Fibroblast of skin of right quadriceps (primary cell): Measurements from ENCODE around the gene ABCG1.

Source experiments
- DNase-seq: peaks from one replicate; pipeline ENCODE4 v3.0.0-alpha.2; 2013

Gene ABCG1

DNA sequence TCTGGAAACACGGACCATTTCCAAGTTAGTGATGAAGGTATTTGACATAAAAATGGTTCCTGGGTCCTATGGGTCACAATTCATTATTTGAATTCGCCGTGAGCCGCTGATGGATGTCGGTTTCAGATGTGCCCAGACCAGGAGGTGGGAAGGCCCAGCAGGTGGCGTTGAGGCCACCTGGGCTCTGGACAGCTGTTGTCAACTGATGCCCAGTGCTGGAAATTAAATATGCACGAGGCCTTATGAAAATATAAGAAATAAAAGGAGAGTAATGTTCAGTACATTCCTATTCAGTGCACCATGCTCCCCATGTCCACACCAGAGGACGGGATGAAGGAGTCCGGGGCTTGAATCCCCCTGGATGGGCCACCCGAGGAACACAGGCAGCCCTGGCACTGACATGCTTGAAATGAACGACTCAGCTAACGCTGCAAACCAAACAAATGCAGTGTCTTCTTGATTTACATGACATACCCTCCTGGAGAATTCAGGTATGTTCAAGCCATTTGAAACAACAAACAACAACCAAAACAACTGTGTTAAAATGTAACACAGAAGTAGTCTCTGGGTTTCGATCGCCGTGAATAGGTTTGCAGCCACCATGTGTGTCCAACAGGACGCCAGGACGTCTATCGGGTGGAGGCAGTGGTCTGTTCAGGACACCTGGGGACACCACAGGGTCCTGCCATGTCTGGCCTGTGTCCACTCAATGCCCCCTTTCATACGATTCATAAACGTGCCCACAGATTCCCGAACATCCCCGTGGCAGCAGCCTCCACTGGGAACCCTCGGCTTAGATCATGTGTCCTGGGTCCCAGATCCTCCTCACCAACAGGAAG lies 90.2 kb downstream of the ABCG1 start:
- DNase-seq = no peak

DNA sequence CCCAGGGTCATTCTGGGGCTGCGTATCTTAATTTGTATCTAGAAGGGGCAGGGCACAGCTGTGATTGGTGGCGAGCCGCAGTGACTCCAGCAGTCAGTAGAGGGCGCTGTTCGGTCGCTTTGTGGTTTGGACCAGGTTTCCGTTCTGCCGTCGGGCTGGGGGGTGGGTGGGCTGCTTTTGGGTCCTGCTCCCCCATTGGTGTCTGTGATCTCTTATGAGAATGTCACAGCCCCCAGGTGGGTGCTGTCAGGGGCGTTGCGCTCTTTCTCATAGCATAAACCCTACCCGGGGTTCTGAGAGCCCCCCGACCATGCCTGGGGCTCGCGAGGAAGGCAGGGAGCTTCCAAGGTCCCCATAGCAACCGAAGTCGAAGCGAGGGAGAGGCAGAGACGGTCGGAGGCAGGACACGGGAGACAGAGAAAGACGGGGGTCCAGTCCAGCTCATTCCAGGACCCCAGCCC lies 90.8 kb downstream of the ABCG1 start:
- DNase-seq = peak; percentile 4

DNA sequence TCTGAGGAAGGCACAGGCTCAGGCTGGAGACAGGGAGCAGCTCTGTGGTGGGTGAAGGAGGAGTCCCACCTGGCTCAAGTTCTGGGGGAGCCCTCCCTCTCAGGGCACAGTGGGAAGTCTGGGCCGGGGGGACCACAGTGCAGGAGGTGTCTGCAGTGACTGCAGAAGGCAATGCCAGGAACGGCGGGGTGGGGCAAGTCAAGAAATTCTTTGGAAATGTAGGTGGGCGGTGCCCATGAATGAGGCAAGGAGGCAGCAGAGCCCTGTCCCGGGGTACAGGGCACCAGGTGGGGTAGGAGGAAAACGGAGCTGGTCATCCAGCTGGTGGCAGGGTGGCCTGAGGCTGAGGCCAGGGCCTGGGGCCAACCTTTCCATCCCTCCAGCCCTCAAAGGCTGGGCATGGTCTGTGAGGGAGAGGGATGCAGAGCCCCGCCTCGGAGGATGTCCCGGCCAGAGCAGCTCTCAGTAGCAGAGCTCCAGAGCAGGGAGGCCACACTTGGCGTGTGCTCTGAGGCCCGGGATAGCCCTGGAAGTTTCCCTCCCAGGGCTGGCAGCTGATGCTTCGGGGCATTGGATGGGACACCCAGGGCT lies 91.6 kb downstream of the ABCG1 start:
- DNase-seq = no peak

DNA sequence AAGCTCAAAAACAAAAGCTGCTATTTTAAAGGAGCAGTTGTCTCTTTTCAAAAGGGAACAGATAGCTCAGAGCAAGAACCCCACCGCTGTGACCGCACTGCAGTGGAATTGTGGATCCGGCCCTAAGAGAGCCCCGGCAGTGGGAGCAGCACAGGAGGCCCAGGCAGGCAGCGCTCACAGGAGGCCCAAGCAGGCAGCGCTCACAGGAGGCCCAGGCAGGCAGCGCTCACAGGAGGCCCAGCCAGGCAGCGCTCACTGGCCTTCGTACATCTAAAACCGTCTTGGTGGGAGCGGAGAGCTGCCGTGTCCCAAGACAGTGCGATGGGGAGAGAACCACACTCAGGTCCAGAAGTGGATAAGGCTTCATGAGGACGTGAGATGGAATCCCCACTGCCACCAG lies 92.2 kb downstream of the ABCG1 start:
- DNase-seq = no peak

DNA sequence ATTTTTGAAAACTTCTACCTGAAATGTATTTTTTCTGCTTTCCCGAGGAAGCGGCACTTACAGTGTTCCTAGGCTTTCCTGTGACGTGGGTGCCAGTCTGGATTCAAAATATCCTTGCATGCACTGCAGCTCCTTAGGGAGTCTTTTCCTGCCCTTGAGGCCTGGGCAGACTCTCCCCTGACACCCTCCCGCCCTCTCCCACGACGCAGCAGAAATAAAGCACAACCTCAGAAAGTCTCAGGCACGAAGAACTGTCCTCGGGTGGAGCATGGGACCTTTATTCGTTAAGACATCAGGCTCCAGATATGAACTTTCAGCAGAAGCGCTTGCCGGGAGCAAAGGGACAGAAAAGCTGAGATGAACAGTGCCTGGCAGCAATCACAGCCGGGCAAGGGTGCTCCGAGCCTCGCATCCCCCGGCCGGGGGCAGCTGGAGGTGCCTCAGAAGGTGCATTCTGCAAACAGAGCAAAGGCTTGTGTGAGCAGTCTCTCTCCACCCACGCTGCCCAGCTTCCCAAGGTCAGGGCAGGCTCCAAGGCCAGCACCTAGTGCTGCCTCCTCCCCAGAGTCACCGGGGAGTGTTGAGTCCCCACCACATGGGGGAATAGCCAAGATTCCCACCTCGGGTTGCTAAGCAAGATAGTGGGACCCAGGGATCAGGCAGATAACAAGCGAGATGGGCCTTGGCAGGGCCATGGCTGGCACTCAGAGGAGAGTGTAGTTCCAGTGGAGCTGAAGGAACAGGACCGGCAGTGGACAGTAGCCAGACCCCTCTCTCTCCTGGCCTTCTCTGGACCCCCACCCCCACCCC lies 93.1 kb downstream of the ABCG1 start:
- DNase-seq = no peak

DNA sequence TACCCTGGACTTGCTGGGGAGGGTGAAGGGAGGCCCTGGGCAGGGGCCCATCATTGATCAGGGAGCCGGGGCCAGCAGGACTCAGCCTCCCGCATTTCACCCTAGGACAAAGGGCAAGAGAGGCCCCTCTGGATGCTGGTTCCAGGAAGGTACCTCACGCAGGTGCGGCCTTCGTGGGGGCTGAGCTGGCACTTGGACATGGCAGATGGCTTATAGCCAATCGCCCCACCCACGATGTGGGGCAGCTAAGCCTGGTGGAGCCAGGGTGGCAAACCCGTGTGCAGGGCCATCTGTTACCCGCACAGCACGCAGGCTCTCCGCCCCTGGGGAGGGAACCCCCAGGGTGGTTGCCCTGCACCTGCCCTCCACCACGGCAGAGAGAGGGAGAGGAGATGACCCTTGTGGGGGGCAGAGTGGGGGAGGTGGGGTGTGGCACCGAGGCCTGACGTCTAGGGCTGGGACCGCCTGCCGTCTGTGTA lies 93.7 kb downstream of the ABCG1 start:
- no peak for DNase-seq

DNA sequence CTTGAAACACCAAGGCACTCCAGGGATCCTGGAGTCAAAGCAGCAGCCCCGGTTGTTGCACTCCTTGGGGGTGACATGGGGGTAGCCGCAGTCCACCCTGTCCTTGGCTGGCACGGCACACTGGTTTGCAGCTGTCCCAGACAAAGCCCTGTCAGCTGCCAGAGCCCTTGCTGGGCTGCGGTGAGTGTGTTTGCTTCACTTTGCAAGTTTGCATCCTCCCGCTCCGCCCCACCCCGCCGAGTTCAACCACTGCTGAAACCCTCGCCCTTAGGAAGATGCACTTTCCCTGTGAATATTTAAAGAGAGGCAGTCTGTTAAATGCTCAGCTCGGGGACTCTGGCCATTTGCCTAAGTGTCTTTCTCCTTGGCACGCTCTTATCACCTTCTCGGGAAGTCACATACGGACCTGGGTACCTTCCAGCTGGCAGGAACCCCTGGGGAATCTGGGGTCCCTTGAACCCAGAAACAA lies 94.6 kb downstream of the ABCG1 start:
- DNase-seq = no peak

DNA sequence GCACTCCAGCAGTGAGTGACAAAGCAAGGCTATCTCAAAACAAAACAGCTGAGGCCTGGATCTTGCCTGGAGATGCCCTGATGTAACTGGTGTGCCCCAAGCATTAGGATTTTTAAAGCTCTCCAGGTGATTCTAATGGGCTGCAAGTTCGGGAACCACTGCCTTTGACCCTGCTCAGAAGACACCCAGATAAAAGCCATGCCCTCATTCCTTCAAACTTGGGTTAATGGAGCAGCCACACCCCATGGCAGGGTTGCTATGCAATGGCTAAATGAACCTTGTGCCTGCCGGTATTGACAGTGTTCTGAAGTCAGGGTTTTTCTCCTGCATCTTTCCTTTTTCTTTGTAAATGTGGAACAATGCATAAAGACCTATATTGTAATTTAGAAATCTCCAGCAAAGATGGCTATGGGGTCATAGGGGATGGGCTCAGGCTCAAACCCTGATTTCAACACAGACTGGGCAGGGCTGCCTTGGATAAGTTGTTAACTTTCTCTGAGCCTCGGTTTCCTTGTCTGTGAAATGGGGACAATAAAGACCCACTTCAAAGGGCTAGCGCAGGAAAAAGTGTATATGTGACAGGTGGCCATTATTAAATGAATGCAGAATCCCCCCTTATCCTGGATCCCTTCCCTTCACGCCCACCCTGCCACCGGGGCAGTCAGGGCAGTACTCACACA lies 95.8 kb downstream of the ABCG1 start:
- DNase-seq = no peak

DNA sequence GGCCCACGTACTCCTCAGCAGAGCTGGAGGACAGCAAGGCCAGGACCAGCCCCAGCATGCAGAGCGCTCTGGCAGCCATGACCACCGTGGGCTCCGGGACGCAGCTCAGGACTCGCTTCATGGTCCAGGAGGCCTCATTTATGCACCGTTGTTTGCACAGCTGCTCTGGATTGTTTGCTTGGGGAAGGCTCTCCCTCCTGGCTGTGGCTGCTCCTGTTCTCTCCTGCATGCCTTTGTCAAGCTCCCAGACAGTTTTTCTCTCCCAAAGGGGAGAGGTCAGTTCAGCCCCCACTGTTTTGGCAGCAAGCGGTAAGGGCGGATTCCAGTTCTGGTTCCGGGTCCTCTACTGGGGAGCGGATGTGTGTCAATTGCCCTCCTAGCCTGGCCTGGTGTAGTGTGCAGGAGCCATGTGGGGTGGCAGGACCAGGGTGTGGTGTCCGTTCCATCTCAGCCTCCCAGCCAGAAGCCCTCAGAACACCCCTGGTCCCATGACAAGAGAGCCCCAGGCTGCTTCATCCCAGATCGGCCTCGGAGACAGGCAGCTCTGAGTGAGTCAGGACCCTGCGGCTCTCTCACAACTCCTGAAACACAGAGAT lies 96.5 kb downstream of the ABCG1 start, which contains the start of gene TFF3:
TSS of gene TFF3 (minus strand) at position 114 of the 596 bp plus-strand sequence. CDS start at position 79, 35 bp downstream.
- DNase-seq = no peak

DNA sequence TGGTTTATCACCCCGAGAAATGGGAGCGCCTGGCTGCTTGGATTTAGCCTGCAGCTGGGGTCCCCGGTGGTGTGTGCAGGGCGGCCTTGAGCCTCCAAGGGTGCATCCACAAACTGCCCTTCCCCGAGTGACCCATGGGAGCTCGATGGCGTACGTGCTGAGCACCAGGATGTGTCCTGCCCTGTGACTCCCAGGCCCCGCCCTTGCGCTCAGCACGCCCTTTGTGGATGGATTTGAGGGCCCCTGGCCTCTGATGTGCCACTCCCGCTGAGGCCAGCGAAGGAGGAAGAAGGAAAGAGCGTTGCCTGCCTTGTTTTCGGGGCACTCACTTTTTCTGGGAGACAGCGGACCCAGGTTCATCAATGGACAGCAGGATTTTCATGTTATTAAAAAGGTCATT lies 98.0 kb downstream of the ABCG1 start:
- DNase-seq = no peak

DNA sequence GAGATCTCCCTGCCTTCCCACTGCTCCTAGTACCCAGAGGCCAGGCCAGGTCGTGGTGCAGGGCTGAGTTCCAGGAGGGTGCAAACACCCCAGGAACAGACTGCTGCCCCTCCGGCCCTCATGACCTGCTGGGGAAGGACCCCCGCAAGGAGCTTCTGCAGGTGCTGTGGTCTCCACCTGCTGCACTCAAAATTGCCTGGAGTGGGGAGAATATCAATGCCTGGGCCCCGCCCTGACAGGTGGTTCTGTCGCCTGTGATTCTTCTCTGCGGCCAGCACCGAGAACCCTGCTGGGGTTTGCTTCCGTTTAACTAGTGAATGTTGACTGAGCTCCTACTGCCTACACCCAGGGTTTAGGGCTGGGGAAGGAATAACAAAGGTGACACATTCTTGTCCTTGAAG lies 98.4 kb downstream of the ABCG1 start:
- no peak for DNase-seq

DNA sequence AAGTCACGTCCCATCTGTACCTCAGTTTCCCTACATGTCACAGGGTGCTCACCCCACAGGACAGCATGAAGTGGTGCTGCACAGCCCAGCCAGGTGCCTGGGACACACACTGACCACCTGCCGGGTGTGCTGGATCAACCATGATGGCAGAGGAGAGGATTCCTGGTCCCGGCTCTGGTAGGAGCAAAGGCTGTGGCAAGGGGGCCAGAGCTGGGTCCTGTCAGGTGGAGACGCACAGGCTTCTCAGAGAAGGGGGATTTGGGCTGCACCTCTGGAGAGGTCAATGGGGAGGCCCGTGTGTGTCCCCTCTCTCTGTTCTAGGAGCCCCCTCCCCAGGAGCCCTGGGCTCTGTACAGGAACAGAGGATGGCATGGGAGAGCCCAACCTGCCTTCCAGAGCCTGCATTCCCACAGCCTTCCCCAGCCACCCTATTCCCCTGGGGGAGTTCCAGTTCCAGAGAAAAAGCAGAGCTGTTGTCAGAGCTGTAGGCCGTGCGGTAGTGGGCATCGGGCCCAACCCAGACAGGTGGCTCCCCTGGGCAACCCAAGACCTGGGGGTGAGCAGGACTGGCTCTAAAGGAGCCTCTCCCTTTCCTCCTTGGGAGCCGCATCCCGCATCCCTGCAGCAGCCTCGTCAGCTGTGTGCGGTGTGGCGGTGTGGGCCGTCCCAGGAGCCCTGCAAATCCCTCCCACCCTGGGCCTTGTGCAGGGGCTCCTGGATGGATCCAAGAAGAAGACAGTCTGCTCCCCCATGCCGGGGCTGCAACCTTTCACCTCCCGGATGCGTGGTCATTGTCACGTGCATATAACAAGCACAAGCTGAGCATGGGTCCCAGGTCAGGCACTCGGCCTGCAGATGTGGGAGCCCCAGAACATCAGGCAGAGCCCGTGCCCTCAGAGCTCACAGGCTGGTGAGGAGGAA lies 99.1 kb downstream of the ABCG1 start:
- DNase-seq = no peak

DNA sequence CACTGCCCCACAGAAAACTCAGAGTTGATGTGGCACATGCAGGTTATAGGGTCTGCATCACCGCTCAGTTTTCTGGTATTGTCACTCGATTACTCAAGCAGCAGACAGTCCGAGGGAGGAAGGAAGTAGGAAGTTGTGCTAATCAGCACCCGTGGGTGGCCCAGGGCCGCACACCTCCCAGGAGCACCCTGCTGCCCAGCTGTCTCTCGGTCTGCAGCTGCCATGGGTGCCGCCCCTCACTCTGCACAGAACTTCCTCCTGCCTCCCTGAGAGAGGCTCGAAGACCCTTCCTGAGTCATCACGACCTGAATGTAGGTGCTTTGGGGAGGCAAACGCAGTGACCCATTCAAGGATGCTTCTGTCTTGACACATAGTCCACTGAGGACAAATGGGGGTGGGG lies 100.4 kb downstream of the ABCG1 start:
- no peak for DNase-seq

DNA sequence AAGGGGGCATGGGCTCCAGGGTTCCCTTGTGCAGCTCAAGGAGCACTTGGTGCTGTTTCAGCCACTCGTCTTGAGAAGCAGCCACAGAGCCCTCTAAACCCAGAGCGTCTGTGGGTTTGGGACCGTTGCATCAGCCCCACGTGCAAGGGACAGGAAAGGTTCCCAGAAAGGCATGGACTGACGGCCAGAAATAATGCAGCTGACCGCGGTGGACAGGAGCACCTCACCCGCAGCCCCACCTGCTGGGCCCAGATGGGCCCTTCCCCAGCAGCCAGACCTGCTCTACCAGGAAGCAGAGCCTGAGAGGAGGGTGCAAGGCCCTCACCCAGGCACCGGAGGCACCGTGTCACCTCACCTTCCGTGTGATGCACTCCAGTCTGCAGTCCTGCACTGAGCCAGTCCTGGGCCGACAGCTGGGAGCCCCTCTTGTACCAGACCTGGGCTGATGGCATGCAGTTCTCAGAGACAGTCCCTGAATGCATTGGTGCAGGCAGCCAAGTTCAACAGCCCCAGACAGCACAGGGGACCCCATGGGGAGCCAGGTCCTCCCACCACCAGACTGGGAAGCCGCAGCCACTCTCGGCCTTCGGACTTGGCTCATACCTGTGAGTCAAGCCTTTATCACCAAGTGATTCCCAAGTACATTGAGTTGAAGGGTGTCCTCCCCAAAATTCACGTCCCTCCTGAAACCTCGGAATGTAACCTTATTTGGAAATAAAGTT lies 101.1 kb downstream of the ABCG1 start:
- DNase-seq = no peak

DNA sequence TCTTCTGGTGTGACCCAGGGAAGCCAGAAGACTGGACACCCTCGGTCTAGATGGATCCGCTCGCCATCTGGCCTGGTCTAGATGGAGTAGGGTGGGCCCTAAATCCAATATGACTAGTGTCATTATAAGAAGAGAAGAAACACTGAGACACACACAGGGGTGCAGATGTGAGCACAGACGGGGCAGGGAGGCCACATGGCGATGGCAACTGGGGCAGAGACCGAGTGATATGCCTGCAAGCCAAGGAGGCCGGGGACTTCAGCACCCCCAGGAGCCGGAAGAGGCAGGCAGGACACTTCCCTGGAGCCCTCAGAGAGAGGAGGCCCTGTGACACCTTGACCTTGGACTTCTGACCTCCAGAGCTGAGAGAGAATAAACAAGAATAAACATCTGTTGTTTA lies 101.9 kb downstream of the ABCG1 start:
- DNase-seq = no peak

DNA sequence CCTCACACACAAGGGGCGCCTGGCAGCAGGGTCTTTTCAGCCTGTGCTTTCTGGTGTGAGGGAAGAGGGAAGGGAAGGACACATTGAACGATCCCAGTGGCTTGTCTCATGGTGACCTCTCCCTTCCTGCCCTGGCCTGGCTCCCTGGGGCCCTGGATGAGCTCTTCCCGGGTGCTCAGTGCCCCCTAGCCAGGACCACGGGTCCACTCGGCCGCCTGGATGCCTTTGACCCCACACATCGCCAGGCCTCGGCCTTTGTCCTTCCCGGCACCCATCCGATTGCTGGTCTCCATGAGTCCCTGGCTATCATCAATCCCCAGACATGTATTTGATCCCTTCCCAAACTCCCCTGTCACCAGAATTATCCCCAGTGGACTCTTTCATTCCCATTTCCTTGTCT lies 102.3 kb downstream of the ABCG1 start:
- DNase-seq = no peak

DNA sequence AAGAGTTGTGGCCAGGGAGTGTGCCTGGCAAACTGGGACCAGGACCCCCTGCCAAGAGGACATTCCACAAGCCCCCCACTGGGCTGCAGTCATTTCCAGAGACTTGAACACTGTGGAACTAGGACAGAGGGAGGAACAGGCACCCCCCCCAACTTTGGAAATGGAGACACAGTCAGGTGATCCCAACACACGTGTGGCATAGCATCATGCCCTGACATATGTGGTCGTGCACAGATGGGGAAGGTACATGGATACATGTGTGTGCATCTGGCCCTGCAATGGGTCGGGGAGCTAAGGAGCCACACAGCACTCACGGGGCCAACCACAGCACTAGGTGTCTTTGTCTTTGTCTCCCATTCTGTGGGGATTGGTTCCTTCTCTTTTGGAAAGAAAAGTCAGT lies 102.9 kb downstream of the ABCG1 start:
- no peak for DNase-seq

DNA sequence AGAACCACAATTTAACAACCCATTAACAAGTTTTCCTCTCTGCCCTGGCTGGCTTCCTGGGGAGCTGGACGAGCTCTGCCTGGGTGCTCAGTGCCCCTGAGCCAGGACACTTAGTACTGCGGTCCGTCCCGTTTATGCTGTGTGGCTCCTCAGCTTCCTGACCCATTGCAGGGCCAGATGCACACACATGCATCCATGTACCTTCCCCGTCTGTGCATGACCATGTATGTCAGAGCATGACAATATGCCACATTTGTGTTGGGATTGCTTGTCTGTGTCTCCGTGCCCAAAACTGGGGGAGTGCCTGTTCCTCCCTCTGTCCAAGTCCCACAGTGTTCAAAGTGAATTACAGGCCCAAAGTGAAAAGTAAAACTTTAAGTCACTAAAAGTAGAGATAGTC lies 106.0 kb downstream of the ABCG1 start:
- DNase-seq = no peak

DNA sequence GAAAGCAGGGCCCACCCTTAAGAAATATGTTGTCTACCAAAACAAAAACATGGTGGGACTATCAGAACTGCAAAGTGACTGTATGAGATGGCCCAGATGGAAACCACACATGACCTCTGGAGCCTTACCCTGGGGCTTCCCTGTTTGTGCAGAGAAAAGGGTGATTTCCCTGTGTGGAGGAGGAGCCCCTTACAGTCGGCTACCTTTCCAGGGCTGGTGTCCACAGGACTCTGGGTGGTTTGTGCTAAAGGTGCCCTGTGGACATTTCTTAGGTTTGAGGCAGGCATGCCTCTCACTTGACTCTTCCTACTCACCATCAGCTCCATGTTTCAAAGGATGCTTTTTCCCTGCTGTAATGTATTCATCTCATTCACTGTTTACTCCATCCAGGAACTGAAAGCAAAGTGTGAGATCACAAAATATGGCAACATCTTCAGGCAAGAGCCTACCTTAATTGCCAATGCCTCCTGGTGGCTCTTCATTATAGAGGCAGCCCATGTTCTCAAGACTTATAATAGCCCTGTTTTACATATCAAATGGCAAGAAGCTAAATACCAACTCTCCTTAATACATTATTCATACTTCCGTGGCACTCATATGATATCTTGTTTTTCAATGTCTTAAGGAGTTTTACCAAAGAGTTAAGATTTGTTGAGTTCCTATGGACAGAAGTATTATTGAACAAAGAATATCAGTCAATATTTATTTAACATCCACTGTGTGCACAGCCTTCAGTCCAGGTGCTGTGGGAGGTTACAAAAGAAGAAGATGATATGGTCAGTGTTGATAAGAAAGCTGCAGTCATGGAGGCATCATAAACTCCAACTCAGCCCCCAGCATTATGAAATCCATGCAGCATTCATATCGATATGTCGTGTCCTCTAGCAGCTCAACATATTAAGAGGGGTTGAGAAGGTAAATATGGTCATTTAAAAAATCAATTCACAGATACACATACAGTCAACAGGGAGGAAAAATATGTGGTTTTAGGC lies 111.7 kb downstream of the ABCG1 start:
- no peak for DNase-seq
